Left ventricle myocardium inferior (tissue), 1 donor: ENCODE measurements around the gene FGD2. TPM values are rescaled to one million over a fixed set of nuclear protein-coding genes. Genes with fewer than 3 reads are reported as not detected.

Experiments
- DNase-seq: peaks from one replicate; pipeline ENCODE4 v3.0.0-alpha.2; 2020
- H3K27ac ChIP-seq: fragments of 200-600 bp; replicated peaks from 2 replicates; pipeline ENCODE4 v1.8.0; 2021
- H3K27me3 ChIP-seq: fragments of 200-600 bp; 2 replicates; pipeline ENCODE4 v1.8.0; 2021; ENCODE audit warnings: low read depth
- H3K36me3 ChIP-seq: fragments of 200-600 bp; 2 replicates; pipeline ENCODE4 v1.8.0; 2021
- H3K4me1 ChIP-seq: fragments of 200-600 bp; 2 replicates; pipeline ENCODE4 v1.8.0; 2021
- H3K4me3 ChIP-seq: fragments of 200-600 bp; 2 replicates; pipeline ENCODE4 v1.8.0; 2021; ENCODE audit warnings: mild to moderate bottlenecking, moderate library complexity
- H3K9me3 ChIP-seq: fragments of 200-600 bp; replicated peaks from 2 replicates; pipeline ENCODE4 v1.8.0; 2021
- CTCF ChIP-seq: fragments of 200-600 bp; IDR thresholded peaks from 2 replicates; pipeline ENCODE4 v1.8.0; 2021; ENCODE audit warnings: antibody characterized with exemption, mild to moderate bottlenecking, borderline replicate concordance
- intact Hi-C: fragments of 100-400 bp; cut with micrococcal nuclease; formaldehyde crosslinking; loops from one replicate; pipeline ENCODE4 v1.11.0; 2022
- total RNA-seq: library from RNA; stranded (reverse); fragmentation: NEBNext Ultra II Directional; extraction: Animal tissue kit (Norgen Biotek cat#: 25700); gene quantifications from one replicate; pipeline ENCODE4 v1.2.1, GENCODE V29; 2021
- donor health status: DM: no; HTN: yes; CAD: no; lungs with severe emphysema.

Gene FGD2
- total RNA-seq, 1 donor from 2014 or later = 6.0 TPM

- Histone ChIP-seq H3K27ac (peak overlapping the region; percentile 85), H3K9me3 (no peaks in the 10 kb centered on the region), H3K27me3 (no peaks in the 10 kb centered on the region), H3K4me3 (no peak overlapping the region), H3K36me3 (peaks cover 41% of the 10 kb centered on the region), H3K4me1 (peaks cover 100% of the 10 kb centered on the region)
- TF ChIP-seq CTCF = no peak
- intact Hi-C loops = no loop called here
- no peak for DNase-seq
These were observed 25.3 kb upstream of the FGD2 start for GRCh38 chr6:36980129-36980528.

DNA sequence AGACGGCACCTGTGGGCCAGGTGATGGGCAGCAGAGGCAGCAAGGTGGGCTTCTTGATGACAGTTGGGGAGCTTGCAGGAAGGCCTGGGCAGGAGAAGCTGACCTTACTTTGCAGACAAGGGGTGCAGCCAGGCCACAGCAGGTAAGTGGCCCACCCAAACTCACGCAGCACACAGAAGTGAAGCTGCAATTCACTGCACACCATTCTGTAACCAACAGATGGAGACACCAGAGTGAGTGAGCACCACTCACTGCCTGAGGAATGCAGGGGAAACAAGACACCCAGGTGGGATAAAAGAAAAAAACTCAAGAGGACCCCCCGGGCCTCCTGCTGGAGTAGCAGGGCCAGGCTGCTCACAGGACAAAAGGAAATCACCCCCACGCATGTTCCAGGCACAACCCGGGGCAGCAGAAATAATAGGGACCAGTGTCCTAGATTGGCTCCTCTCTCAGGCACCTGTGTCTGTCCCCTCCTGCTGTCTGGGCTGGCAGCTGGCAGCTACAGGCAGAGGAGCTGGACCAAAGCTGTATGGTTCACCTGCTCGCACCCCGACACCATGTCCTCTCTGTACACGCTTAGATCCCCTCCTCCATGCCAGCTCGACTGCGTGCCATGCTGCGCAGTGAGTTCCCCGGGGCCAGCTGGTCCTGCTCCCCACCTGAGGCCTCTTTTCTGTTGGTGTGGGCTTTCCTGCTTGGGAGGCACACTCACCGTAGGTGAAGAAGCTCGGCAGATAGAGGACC is 24.4 kb upstream of the FGD2 start:
- DNase-seq = no peak
- H3K4me1 ChIP-seq = peaks cover 98% of the 10 kb centered on the region
- no peaks in the 10 kb centered on the region for H3K27me3 ChIP-seq
- no peaks in the 10 kb centered on the region for H3K9me3 ChIP-seq
- intact Hi-C loops = no loop called here
- peak; percentile 33 for TF ChIP-seq CTCF
- peaks cover 32% of the 10 kb centered on the region for H3K36me3 ChIP-seq
- peak overlapping the region; percentile 85 for H3K27ac ChIP-seq
- no peak overlapping the region for H3K4me3 ChIP-seq

DNA sequence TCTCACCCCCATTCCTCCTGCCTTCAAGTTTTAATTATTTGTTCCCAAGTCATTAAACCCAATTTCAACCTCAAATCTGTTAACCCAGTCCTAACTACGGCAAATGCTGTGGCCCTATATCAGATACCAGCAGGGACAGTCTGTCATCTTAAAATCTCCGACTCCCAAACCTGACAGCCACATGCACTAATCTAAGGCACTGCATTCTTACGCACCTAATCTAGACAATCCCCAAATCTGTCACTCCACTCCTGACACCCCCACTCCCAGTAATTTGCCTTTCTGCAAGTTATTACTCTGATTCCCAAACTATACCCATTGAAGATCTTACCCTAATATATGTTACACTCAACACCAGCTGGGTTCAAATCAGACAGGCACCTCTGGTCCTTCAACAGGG is 21.9 kb upstream of the FGD2 start:
- H3K27ac ChIP-seq = peak overlapping the region; percentile 85
- no peak for DNase-seq
- H3K4me3 ChIP-seq = peak overlapping the region; percentile 96
- intact Hi-C loops = no loop called here
- H3K4me1 ChIP-seq = peaks cover 90% of the 10 kb centered on the region
- H3K9me3 ChIP-seq = no peaks in the 10 kb centered on the region
- no peaks in the 10 kb centered on the region for H3K27me3 ChIP-seq
- TF ChIP-seq CTCF = no peak
- peaks cover 7% of the 10 kb centered on the region for H3K36me3 ChIP-seq

DNA sequence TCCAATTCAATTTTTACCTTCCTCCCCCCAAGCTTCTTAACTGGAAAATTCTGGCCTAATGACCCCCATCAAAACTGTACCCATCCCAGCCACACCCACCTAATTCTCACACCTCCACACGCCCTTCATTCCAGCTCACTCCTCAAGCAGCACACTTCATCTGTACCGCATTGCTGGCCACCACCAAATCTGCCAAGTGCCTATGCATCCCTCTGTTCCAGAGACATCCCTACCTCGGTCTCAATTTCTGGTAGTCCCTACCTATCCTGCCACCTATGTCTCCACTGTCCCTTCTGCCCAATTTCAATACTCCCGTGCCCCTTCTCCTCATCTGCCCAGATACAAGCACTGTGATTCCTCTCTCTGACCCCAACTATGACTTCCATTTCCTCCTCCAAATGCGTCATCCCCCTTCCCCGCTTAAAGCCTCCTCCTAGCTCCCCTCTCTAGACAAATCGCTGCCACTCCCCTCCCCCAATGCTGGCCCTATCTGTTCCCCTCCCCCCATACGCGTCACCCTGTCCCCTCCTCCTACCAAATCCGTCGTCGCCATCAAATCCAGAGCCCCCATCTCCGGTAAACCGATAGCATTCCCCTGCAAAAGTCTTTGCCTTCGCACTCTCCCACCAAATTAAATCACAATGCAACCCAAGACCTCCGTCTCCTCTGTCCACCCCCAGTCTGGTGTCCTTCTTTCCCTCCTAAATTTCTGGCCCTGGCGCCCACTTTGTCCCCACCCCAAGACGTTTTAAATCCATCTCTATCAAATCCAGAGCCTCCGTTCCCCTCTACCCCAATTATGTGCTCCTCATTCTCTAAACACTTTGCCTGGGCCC is 20.7 kb upstream of the FGD2 start:
- peaks cover 77% of the 10 kb centered on the region for H3K4me1 ChIP-seq
- no peak for TF ChIP-seq CTCF
- H3K36me3 ChIP-seq = peaks cover 6% of the 10 kb centered on the region
- intact Hi-C loops = no loop called here
- peak overlapping the region; percentile 98 for H3K27ac ChIP-seq
- H3K9me3 ChIP-seq = no peaks in the 10 kb centered on the region
- no peaks in the 10 kb centered on the region for H3K27me3 ChIP-seq
- no peak for DNase-seq
- H3K4me3 ChIP-seq = peak overlapping the region; percentile 96

DNA sequence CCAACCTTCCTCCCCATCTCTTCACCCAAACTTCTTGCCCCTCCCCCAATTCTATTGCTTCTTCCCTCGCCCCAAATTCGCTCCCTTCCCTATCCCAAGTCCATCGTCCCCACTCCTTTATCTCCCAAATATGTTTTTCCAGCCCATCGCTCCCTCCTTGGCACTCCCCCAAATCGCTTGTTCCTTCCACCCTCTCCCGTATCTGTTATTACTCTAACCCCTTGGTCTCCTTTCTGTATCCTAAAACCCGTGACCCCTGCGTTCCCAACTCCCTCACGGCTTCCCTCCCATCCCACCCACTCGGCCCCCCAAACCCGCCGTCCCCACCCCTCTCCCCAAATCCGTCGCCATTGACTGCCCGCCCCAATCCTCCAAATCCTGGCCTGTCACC is 20.0 kb upstream of the FGD2 start:
- peak overlapping the region; percentile 98 for H3K27ac ChIP-seq
- TF ChIP-seq CTCF = no peak
- no peaks in the 10 kb centered on the region for H3K27me3 ChIP-seq
- intact Hi-C loops = no loop called here
- DNase-seq = no peak
- H3K4me3 ChIP-seq = peak overlapping the region; percentile 96
- H3K9me3 ChIP-seq = no peaks in the 10 kb centered on the region
- H3K4me1 ChIP-seq = peaks cover 71% of the 10 kb centered on the region
- peaks cover 6% of the 10 kb centered on the region for H3K36me3 ChIP-seq
